ENCODE measurements around the gene OR6N1. TPM values are rescaled to one million over a fixed set of nuclear protein-coding genes. Genes with fewer than 3 reads are reported as not detected.

The OR6N1 gene, protein sequence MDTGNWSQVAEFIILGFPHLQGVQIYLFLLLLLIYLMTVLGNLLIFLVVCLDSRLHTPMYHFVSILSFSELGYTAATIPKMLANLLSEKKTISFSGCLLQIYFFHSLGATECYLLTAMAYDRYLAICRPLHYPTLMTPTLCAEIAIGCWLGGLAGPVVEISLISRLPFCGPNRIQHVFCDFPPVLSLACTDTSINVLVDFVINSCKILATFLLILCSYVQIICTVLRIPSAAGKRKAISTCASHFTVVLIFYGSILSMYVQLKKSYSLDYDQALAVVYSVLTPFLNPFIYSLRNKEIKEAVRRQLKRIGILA
- total RNA-seq, result not detected

GRCh38 chr1:158771950-158772866 is at the start of gene OR6N1:
Gene OR6N1, minus strand, starts transcription at chr1:158772195. Its CDS starts 5,513 bp downstream, at chr1:158766682.
- no peaks in the 10 kb centered on the region for H3K9me3 Mint-ChIP-seq
- H3K4me1 Mint-ChIP-seq (ENCODE audit: low read depth), result no peaks in the 10 kb centered on the region
- no peaks in the 10 kb centered on the region for H3K36me3 Mint-ChIP-seq (ENCODE audit: low read depth)
- no peak within 1 kb of the TSS for H3K4me3 Mint-ChIP-seq
- ChIA-PET CTCF (no interaction called here), POLR2A (no interaction called here)
- TF ChIP-seq, protein P1, sequence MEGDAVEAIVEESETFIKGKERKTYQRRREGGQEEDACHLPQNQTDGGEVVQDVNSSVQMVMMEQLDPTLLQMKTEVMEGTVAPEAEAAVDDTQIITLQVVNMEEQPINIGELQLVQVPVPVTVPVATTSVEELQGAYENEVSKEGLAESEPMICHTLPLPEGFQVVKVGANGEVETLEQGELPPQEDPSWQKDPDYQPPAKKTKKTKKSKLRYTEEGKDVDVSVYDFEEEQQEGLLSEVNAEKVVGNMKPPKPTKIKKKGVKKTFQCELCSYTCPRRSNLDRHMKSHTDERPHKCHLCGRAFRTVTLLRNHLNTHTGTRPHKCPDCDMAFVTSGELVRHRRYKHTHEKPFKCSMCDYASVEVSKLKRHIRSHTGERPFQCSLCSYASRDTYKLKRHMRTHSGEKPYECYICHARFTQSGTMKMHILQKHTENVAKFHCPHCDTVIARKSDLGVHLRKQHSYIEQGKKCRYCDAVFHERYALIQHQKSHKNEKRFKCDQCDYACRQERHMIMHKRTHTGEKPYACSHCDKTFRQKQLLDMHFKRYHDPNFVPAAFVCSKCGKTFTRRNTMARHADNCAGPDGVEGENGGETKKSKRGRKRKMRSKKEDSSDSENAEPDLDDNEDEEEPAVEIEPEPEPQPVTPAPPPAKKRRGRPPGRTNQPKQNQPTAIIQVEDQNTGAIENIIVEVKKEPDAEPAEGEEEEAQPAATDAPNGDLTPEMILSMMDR (IDR thresholded peaks at IDR 0.05), result no peak
- H3K27me3 Mint-ChIP-seq, result peaks cover 14% of the 10 kb centered on the region
- H3K27ac Mint-ChIP-seq, result no peak within 1 kb of the TSS
- intact Hi-C loops (cut with micrococcal nuclease), result no loop called here
- no peak for ATAC-seq
- DNase-seq, result no peak

GRCh38 chr1:158821723-158822122 is 49.7 kb upstream of the OR6N1 start:
- ATAC-seq (no peak), DNase-seq (no peak)
- Mint-ChIP-seq H3K27ac (no peak overlapping the region), H3K27me3 (peaks cover 8% of the 10 kb centered on the region), H3K4me3 (no peak overlapping the region), H3K4me1 (ENCODE audit: low read depth) (peaks cover 18% of the 10 kb centered on the region), H3K9me3 (no peaks in the 10 kb centered on the region), H3K36me3 (ENCODE audit: low read depth) (no peaks in the 10 kb centered on the region)
- POLR2A ChIA-PET, result no interaction called here
- intact Hi-C loops (cut with micrococcal nuclease), result no loop called here
- CTCF ChIA-PET, result no interaction called here
- TF ChIP-seq, protein P1 (IDR thresholded peaks at IDR 0.05), result no peak

DNA sequence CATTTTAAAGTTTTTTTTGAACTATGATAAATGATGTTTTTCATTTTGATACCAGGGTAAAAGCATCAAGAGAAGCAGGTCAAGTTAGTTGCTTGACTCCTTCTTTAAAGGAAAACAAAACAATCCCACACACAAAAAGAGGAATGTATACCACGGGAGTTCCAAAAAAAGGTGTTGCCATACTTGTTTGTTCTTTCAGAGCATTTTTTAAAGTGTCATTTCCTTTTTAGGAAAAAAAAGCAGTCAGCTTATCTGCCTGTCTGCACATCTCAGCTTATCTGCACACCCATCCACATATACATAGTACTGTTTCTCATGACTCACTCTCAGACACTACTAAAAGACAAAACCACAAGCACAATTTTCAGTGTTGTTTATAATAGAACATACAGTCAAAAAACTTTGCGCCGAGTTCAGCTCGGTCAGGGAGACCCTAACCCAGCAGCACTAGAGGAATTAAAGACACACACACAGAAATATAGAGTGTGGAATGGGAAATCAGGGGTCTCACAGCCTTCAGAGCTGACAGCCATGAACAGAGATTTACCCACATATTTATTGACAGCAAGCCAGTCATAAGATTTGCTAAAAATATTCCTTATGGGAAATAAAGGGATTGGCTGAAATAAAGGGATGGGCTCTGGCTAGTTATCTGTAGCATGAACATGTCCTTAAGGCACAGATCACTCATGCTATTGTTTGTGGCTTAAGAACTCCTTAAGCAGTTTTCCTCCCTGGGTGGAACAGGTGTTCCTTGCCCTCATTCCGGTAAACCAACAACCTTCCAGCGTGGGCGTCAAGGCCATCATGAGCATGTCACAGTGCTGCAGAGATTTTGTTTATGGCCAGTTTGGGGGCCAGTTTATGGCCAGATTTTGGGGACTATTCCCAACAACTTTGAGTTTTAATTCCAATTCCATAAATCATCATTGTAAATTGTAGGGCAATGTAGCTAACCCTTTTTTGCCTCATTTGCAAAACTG is 47.8 kb upstream of the OR6N1 start:
- DNase-seq, result peak; percentile 7
- ChIA-PET POLR2A (interaction anchor here (1.4 kb wide), 1 partner anchor 190 kb away, joined by 5 read pairs; the partner anchor contains the start of gene IFI16), CTCF (interaction anchor here (1.1 kb wide), 1 partner anchor 26 kb away, joined by 3 read pairs; no protein-coding TSS in a partner anchor)
- Mint-ChIP-seq H3K4me1 (ENCODE audit: low read depth) (peaks cover 18% of the 10 kb centered on the region), H3K9me3 (no peaks in the 10 kb centered on the region), H3K27ac (peak overlapping the region; percentile 50), H3K36me3 (ENCODE audit: low read depth) (no peaks in the 10 kb centered on the region), H3K4me3 (peak overlapping the region; percentile 14), H3K27me3 (peaks cover 5% of the 10 kb centered on the region)
- intact Hi-C loops (cut with micrococcal nuclease), result no loop called here
- ATAC-seq, result peak; percentile 98
- TF ChIP-seq, protein P1 (IDR thresholded peaks at IDR 0.05), result no peak

DNA sequence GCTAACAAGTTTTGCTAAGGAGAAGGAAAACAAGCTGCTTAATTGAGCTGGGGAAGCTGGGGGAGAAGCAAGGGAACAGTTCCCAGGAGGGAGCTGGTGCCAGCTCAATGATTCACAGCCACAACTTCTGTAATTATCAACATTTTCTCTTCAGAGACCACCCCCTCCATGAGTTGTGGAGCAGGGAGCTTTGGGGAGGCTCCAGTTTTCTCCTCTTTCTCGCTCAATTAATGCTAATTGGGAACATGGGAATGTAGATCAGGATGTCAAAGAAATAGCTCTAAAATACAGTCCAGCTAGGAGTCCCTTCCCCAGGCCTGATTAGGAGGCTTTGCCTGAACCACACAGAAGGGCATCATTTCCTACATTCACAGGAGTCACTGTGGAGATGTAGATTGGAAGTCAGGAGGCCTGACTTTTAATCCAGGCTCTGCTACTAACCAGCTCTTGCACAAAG is 47.0 kb upstream of the OR6N1 start:
- CTCF ChIA-PET, result interaction anchor here (1.1 kb wide), 1 partner anchor 25 kb away, joined by 3 read pairs; no protein-coding TSS in a partner anchor
- intact Hi-C loops (cut with micrococcal nuclease), result no loop called here

More for the DNA sequence above, 47.0 kb upstream of the OR6N1 start:
- POLR2A ChIA-PET, result interaction anchor here (1.4 kb wide), 1 partner anchor 191 kb away, joined by 5 read pairs; the partner anchor contains the start of gene IFI16
- Mint-ChIP-seq H3K27me3 (peaks cover 5% of the 10 kb centered on the region), H3K4me1 (ENCODE audit: low read depth) (peaks cover 18% of the 10 kb centered on the region), H3K36me3 (ENCODE audit: low read depth) (no peaks in the 10 kb centered on the region), H3K9me3 (no peaks in the 10 kb centered on the region), H3K4me3 (no peak overlapping the region), H3K27ac (peak overlapping the region; percentile 50)
- TF ChIP-seq, protein P1 (IDR thresholded peaks at IDR 0.05), result no peak
- DNase-seq (no peak), ATAC-seq (peak; percentile 20)

Measured in activated CD8-positive, alpha-beta T cell treated with anti-CD3 and anti-CD28 coated beads for 36 hours (primary cell).